M059J (cell line): ENCODE data around the gene MAP3K4. TPM values are rescaled to one million over a fixed set of nuclear protein-coding genes. Genes with fewer than 3 reads are reported as not detected.

ENCODE experiments used
- DNase-seq: peaks from one replicate; pipeline ENCODE4 v3.0.0-alpha.2; 2012; ENCODE audit warnings: low read depth
- total RNA-seq: library from RNA; depleted of rRNA; stranded (reverse); fragments of >200 nt; shearing (Covaris generic); gene quantifications from 2 replicates; pipeline ENCODE4 v1.2.3, GENCODE V29; 2014; rRNA removed

Gene MAP3K4, protein sequence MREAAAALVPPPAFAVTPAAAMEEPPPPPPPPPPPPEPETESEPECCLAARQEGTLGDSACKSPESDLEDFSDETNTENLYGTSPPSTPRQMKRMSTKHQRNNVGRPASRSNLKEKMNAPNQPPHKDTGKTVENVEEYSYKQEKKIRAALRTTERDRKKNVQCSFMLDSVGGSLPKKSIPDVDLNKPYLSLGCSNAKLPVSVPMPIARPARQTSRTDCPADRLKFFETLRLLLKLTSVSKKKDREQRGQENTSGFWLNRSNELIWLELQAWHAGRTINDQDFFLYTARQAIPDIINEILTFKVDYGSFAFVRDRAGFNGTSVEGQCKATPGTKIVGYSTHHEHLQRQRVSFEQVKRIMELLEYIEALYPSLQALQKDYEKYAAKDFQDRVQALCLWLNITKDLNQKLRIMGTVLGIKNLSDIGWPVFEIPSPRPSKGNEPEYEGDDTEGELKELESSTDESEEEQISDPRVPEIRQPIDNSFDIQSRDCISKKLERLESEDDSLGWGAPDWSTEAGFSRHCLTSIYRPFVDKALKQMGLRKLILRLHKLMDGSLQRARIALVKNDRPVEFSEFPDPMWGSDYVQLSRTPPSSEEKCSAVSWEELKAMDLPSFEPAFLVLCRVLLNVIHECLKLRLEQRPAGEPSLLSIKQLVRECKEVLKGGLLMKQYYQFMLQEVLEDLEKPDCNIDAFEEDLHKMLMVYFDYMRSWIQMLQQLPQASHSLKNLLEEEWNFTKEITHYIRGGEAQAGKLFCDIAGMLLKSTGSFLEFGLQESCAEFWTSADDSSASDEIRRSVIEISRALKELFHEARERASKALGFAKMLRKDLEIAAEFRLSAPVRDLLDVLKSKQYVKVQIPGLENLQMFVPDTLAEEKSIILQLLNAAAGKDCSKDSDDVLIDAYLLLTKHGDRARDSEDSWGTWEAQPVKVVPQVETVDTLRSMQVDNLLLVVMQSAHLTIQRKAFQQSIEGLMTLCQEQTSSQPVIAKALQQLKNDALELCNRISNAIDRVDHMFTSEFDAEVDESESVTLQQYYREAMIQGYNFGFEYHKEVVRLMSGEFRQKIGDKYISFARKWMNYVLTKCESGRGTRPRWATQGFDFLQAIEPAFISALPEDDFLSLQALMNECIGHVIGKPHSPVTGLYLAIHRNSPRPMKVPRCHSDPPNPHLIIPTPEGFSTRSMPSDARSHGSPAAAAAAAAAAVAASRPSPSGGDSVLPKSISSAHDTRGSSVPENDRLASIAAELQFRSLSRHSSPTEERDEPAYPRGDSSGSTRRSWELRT (N-terminal part only)
- 17.5 and 26.7 TPM in 2 replicates for total RNA-seq

DNA sequence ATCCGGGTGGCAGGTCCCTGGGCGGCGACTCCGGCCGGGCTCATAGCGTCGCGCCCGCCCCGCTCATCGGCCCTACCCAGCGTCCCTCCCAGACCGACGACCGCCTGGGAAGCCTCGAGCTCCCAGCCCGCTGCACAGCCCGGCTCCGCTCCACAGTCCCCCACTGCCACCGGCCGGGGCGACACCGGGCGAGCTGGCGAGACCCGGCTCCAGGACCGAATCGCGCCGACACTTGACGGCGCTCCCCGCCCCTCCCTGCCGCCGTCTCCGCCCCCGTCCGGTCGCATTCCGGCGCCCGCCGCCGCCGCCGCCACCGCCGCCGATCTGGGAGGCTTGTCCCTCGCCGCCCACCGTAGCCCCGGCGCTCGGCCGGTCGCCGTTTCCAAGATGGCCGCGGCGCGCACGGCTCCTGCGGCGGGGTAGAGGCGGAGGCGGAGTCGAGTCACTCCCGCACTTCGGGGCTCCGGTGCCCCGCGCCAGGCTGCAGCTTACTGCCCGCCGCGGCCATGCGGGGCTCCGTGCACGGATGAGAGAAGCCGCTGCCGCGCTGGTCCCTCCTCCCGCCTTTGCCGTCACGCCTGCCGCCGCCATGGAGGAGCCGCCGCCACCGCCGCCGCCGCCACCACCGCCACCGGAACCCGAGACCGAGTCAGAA lies at the start of gene MAP3K4:
Gene MAP3K4, plus strand, starts transcription at position 364 of the 655 bp plus-strand sequence. Its CDS starts 163 bp downstream, at position 527.
- peak; percentile 76 for DNase-seq

DNA sequence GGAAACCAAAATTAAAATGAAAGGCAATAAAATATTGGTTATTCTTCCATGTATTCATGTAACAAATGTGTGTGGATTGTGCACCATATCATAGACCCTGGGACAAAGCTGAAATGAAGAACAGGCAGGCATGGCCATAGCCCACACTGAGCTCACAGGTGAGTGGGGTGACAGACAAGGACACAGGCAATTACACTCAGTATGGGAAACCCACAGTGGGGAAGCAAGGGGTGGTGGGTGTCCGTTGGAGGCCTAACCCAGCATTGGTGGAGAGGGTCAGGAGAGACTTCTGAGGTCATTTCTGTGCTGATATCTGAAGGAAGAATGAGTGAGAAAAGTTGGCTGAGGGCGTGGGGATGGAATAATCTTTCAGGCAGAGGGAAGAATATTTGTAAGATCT lies 47.6 kb upstream of the MAP3K4 start:
- DNase-seq: no peak

DNA sequence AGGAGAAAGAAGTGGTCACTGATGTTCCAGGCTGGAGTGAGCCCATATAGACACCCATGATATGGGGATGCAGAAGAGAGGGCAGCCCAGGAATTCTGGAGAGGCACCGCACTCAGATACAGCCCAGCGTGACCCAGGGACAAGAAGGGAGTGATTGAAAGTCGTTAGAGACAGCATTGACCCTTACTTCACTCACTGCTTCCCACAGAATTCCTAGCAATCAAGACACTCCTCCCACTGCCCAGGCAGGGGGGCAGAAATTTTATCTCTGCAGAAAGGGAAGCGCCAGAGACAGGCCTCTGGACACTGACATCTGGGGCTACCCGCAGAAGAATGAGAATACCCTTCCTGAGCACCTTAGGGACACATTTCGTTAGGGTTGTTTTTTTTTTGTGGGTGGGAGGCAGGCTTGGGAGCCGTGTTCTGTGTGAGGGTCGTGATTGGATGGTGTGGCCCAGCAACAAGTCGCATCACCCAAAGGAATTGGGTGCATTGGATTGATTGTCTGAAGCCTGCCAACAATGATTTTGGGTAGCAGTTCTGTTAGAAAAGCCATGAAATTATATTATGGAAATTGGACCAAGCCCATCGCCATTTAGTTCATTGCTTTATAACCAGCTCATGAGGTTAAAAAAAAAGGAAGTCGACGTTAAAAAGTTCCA lies 45.9 kb upstream of the MAP3K4 start:
- DNase-seq: no peak

DNA sequence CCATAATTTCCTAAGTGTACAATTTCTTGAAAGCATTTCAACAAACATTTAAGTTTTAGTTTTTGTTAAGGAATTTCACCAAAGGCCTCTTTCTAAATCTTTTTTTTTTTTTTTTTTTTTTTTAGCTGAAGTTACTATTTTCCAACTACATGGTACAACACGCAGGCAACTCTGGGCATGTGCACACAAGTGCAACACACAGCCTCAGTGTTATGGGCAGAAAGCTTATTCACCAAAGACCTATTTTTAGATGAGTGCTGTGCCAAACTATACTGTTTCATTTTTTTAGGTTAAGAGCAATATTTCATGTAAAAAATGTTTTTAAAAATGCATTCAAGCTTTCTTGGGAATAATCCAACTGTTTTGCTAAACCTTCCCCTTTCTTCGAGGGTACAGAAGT lies 42.0 kb upstream of the MAP3K4 start:
- DNase-seq: no peak

DNA sequence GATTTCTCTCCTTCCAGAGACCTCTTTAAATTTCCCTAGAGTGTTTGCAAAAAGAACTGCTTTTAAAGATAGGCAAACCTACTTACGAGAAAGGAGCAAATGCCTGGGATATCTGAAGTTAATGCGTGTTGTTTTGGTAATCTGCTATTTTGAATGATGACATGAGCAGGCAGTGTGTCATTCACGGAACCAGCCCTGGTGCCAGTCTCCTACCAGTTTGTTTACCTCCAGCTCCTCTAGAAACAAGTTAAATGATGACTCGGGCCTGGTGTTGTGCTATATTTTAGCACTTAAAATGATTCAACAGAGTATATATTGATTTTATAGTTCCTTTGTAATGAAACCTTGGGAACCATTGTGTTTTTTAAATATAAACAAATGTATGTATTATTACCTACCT lies 41.1 kb upstream of the MAP3K4 start:
- peak; percentile 58 for DNase-seq

DNA sequence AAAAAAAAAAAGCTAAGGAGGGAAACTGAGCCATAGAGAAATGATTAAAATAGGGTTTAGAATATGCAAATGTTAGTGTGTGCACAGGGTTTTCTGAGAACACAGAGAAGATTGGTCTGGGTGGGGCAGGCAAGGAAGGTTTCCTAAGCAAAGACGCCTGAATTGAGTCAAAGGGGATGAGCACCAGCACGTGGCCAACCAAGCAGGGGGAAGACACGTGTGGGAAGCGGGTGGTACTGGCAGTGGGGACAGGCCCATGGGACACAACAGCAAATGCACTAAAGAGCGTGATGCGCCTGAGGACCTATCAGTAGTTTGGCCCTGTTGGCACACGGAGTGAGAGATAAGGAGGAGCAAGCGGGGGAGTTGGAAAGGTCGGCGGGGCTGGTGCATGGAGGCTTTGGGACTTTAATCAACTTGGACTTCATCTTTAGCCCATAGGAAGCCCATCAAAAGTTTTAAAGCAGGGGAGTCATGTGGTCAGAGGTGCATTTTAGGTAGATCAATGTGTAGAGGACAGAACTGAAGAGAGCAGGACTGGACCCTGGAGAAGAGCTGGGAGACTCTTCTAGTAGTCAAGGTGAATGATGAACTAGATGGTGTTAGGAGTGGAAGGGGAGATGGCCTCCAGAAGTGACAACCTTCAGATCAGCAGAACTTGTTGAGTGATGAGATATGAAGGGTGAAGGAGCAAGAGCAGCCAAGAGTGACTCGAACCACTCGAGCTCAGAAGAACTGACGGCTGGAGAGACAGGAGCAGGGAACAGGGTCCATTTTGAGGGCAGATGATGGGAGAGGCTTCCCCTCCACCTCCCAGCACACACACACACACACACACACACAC lies 40.2 kb upstream of the MAP3K4 start:
- DNase-seq: no peak

DNA sequence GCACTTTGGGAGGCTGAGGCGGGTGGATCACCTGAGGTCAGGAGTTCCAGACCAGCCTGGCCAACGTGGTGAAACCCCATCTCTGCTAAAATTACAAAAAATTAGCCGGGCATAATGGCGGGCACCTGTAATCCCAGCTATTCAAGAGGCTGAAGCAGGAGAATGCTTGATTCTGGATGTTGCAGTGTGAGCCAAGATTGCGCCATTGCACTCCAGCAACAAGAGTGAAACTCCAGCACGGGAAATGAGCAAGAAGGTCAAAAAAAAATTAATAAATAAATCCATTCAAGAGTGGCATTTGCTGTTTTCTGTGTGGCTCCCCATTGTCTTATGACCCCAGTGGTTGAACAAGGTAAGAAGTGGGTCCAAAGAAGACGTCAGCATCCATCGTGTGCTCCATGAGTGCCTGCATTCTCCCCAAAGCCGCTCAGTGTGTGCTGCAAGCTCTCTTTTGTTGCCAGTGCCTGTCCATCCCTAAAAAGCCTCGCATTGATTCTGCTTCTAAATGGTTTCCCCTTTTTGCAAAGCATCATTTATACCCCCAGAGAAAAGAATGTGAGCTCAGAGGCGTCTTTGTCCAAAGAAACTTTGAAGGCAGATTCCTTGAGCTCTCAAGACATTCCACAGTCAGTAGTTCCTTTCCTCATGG lies 38.8 kb upstream of the MAP3K4 start:
- DNase-seq: no peak

DNA sequence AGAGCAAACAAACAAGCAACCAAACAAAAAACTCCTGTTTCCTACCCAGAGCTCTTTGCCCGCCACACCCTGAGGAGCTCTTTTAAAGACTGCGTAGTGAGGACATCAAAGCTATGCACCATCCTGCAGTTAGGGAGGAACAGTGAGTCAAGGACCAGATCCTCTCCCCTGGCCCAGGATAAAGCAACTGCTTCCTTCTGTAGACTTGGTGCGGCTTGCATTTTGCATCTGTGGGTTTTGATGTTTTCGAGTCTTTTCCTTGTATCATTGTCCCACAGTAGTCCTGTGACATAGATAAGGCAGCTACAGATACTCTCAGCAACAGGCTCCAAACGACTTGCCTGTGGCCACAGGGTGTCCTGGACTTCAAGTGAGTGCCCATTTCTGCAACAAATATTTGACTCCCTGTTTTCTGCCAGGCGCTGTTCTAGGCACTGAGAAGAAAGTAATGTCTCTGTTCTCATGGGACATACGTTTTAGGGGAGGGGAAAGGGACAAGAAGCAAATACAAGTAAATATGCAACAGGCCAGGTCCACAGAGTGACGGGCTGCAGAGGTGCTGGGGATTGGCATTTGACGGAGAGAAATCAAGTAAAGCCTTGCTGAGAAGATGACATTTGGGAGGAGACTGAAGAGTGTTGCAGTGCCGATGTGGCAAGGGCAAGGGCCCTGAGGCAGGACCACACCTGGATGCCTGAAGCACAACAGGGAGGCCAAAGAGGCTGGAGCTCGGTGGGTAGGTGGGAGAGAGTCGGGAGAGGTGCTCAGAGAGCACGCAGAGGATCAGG lies 35.9 kb upstream of the MAP3K4 start:
- no peak for DNase-seq

DNA sequence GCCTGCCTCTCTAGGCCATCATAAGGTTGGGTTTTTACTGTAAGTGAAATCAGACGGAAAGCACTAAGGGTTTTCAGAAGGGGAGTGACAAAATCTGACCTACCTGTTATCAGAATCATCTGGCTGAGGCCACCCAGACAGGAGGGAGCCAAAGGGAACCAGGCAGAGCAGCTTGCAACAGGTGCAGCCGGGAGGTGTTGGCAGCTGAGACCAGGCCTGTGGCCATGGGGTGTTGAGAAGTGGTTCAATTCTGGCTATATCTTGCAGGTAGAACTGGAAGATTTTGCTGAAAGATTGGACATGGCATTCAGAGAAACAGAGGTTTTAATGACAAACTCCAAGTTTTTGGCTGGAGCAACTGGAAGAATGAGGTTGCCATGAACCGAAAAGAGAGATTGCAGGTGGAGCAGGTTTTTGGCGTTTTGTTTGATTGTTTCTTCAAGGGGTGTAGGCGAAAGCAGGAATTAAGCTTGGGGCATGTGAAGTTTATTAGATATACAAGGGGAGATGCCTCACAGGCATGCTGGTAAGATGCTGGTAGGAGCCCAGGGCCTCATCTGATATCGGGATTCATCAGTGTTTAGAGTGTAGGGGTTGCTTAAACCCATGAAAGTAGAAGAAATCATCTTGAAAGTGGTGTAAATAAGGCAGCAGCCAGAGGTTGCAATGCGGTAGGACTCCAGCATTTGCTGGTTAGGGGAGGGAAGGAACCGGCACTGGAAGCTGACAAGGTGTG lies 35.1 kb upstream of the MAP3K4 start:
- no peak for DNase-seq

DNA sequence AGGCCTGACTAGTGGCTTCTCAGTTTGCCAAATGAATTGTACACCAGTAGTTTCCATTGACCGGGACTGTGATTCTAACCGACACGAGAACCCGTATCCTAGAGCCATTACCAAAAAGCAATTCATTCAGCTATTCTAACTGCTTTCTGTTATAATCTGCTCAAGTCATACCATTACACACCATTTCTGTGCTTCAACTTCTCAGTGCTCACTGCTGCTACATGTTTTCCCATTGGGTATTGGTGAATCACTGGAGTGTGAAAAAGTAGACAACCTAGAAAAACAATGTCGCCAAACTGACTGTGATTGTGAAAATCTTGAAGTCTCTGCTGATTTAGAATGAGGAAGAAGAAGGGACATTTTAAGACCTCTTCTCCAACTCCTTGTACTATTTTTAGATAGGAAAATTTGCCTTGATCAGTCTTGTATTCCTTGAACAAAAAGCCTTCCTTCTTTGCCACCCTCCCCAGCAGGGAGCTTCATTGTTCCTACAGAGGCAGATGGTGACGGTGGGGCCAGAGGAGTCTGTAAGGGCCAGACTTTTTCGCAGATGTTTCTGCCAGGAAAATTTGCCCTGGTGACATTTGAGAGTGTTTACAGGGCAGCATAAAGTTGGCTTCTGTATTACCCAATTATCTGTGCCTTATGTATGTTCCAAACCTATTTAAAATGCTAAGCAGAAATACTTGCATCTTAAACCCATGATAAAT lies 31.7 kb upstream of the MAP3K4 start:
- DNase-seq: no peak

DNA sequence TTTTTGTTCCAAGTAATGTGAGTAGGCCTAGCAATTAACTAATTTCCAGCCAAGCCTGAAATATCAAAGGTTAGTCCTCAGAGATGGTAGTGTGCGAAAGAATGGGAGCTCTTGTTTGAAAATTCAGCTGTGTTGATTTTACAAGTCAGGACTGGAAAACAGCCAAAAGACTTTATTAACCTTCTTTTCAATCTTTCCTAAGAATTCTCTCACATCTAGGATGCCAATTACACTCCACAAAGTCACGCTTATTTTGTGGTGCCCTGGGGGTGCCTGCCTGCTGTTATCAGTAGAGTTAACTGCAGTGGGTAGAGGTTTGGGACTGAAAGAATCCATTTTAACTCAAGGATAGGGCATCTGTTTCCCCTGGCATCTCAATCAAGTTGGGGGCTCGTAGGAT lies 30.7 kb upstream of the MAP3K4 start:
- DNase-seq: no peak

DNA sequence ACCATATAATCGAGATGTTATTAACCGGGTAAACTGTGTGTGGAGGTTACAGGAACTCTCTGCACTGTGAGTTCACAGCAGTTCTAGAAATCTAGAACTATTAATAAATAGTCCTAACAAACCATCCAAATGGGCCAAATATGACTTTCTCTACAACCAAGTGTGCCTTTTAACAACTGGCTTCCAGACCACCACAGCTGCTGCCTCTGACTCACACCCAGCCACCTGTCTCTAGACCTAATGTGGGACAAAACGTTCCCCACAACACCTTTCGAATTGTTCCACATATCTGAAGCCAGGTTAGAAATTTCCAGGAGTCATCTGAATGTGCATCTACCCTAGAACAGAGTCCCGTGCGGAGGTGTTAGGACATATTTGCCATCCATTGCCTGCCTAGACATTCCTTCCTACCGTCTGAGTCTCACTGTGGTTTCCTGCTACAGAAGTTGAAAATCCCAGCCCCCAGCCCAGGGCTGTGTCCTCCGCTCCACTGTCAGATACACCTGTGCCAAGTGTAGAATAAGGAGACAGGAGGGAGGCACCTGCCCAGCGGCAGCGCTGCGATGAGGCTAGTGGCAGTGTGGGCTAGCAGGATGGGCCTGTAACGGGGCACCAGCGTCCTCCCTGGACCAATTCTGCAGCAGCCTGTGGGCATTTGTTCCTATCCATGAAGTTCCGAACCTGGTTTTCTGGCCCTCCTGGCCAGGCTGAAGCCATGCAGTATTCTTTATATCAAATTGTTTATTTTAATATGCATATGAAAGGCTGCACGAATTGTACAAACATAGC lies 28.5 kb upstream of the MAP3K4 start:
- DNase-seq: no peak

DNA sequence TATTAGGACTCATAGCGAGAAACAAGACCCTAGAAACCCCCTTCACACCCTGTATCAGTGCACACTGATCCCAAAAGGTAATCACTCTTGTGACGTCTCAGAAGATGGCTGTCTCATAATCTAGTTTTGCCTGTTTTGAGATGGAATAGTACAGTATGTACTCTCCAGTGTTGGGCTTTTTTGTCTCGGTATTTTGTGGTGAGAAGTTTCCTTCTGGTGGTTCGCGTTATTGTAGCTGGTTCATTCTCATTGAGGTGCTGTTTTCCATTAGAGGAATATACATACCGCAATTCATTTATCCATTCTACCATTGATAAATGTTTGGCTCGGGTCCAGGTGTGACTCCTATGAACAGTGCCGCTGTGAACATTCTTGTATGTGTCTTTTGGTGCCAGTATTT lies 27.9 kb upstream of the MAP3K4 start:
- DNase-seq: no peak

DNA sequence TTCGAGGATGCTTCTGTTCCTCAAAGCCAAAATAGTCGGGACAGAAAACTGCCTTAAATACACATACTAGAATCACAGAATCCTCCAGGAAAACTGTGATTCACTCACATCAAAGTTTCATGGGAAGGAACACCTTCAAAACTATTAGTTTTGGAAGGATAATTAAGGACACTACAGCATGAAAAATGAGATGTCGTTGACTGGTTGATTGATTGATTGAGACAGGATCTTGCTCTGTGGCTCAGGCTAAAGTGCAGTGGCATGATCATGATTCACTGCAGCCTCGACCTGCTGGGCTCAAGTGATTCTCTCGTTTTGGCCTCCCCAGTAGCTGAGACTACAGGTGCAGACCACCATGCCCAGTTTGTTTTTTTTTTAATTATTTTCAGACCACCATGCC lies 25.7 kb upstream of the MAP3K4 start:
- no peak for DNase-seq

DNA sequence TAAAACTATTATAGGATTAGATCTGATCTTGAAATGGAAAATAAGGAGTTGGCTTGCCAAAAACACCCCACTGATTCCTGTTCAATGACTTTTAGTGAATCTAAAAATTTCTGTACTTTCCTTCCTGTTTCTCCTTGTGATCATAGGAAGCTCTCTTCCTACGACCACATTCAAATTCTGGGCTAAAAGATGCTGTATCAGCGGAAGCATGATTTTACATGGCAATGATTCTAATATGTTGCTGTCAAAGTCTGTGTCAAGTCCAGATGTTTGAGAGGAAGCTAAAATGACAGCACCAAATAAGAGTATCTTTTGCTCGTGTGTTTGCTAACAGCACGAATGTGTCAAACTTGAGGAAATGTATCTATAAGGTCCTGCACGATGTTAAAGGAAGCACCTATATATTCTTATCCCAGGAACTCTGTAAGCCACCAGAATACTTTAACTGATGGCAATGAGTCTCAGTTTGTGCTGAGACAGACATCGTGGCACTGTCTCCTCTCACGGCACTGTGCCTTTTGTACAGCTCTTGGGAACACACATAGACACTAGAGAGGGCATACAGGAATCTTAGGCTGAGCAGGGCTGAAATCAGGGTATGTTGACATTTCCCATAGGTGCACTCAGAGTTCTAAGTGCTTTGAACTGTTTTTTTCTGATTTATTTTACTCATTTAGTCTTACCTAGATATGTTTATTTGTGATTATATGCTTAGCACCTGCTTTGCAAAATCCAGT lies 24.9 kb upstream of the MAP3K4 start:
- DNase-seq: no peak

DNA sequence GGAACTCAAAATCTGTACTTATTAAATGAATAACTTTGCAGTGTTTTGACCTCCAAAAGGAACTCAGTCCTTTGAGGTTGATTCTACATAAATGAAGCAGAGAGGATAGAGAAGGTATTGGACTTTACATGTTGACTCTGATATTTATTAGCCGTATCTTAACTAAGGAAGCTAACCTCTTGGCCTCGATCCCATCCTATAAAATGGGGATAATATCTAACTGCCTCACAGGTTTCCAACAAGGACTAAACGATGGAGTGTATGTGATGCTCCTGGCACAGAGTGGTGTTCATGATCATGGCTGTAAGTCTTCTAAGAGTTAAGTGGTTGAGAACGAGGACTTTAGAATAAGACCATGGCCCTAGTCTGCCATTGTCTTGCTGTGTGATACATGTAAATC lies 24.2 kb upstream of the MAP3K4 start:
- DNase-seq: no peak
